Sigmoid colon (tissue), 7 donors: ENCODE measurements around the gene SMC1A. TPM values are rescaled to one million over a fixed set of nuclear protein-coding genes. Genes with fewer than 3 reads are reported as not detected.

ENCODE experiments used
- DNase-seq: peaks from one replicate; pipeline ENCODE4 v3.0.0-alpha.2; 2019
- H3K27ac ChIP-seq, 4 donors: fragments of 200-600 bp; sonication (generic); one replicate each; pipeline ENCODE4 v1.5.1; 2016 to 2019; ENCODE audit warnings: mild to moderate bottlenecking in 1 of 4
- H3K27me3 ChIP-seq, 3 donors: fragments of 200-600 bp; sonication (generic); one replicate each; pipeline ENCODE4 v1.5.1; 2019; ENCODE audit warnings: mild to moderate bottlenecking in 1 of 3
- H3K36me3 ChIP-seq, 4 donors: fragments of 200-600 bp; sonication (generic); one replicate each; pipeline ENCODE4 v1.5.1; 2016 to 2019
- H3K4me1 ChIP-seq, 4 donors: fragments of 200-600 bp; sonication (generic); one replicate each; pipeline ENCODE4 v1.5.1; 2017 to 2019
- H3K4me3 ChIP-seq, 4 donors: fragments of 200-600 bp; sonication (generic); one replicate each; pipeline ENCODE4 v1.5.1; 2017 to 2019; ENCODE audit warnings: mild to moderate bottlenecking in 2 of 4, moderate library complexity in 1 of 4
- H3K9me3 ChIP-seq, 4 donors: fragments of 200-600 bp in 3 of 4; sonication (generic) in 3 of 4; one replicate each; pipeline versions ENCODE4 v1.5.1 to v1.6.1; 2013 to 2019
- CTCF ChIP-seq, 4 experiments: fragments of 450-650 bp in 3 of 4; fragments of 200-600 bp in 1 of 4; IDR thresholded peaks; one replicate each; pipeline ENCODE4 v1.5.1; 2016 to 2019; ENCODE audit warnings: antibody characterized with exemption in 4 of 4, mild to moderate bottlenecking in 3 of 4, moderate library complexity in 2 of 4
- EP300 ChIP-seq, 4 donors: sonication (generic); formaldehyde crosslinking; IDR thresholded peaks; one replicate each; pipeline ENCODE4 v1.6.1; 2017; ENCODE audit warnings: antibody characterized with exemption in 4 of 4
- POLR2A ChIP-seq, 2 donors: fragments of 450-650 bp; IDR thresholded peaks; one replicate each; pipeline ENCODE4 v1.6.1; 2016; ENCODE audit warnings: antibody characterized with exemption in 2 of 2, mild to moderate bottlenecking in 2 of 2, moderate library complexity in 2 of 2
- POLR2AphosphoS5 ChIP-seq, 4 donors: sonication (generic); formaldehyde crosslinking; IDR thresholded peaks; one replicate each; pipeline ENCODE4 v1.6.1; 2017; ENCODE audit warnings: antibody characterized with exemption in 4 of 4
- WGBS, 2 donors: extraction: QIAGEN DNeasy Blood & Tissue Kit; methylation state at CpG; one replicate each; pipeline ENCODE4 v1.1.7; 2013; 5-methylcytosine and 5-hydroxymethylcytosine counted together
- intact Hi-C: fragments of 100-400 bp; cut with DNase I; formaldehyde crosslinking; loops from one replicate; pipeline ENCODE4 v1.15.1; 2023
- polyA plus RNA-seq, 3 donors: library from polyadenylated mRNA; stranded (reverse); fragments of 200-250 nt; gene quantifications; one replicate each; pipeline ENCODE4 v1.2.3, GENCODE V29; 2013
- total RNA-seq, 4 donors: library from RNA; depleted of rRNA; stranded (reverse); fragments of >200 nt; gene quantifications; one replicate each; pipeline ENCODE4 v1.1.0, GENCODE V29; 2016
- donor health status: healthy with polysubstance abuse.
- donor health status: Bipolar disorder and iron deficiency.
- donor health status: healthy.

The SMC1A gene
- total and polyA plus RNA-seq, 7 donors: 4.2 to 45.7 (median 27.8) TPM

GRCh38 chrX:53383376-53384076, 38.9 kb downstream of the SMC1A start:
- no peaks in the 10 kb centered on the region for H3K4me1 ChIP-seq
- no peak overlapping the region for H3K27ac ChIP-seq
- H3K36me3 ChIP-seq: peaks cover 14 to 56% (median 27%) of the 10 kb centered on the region in 4 donors
- H3K4me3 ChIP-seq: no peak overlapping the region
- no peak for DNase-seq
- H3K9me3 ChIP-seq: no peaks in the 10 kb centered on the region
- no peak for TF ChIP-seq POLR2A (IDR thresholded peaks at IDR 0.05)
- no peaks in the 10 kb centered on the region for H3K27me3 ChIP-seq
- 96 to 97% methylated on average over 4 of the region's 4 CpGs for WGBS, 2 donors
- intact Hi-C loops: no loop called here

GRCh38 chrX:53379747-53380146, 42.7 kb downstream of the SMC1A start:
- intact Hi-C loops: no loop called here
- Histone ChIP-seq H3K4me1 (no peaks in the 10 kb centered on the region), H3K27me3 (no peaks in the 10 kb centered on the region), H3K27ac (no peak overlapping the region), H3K9me3 (no peaks in the 10 kb centered on the region), H3K4me3 (no peak overlapping the region), H3K36me3 (peaks cover 14 to 48% (median 27%) of the 10 kb centered on the region in 4 donors)
- DNase-seq: no peak
- WGBS, 2 donors: 80 to 82% methylated on average over 4 of the region's 4 CpGs
- TF ChIP-seq POLR2AphosphoS5 (IDR thresholded peaks at IDR 0.05) (no peak), POLR2A (IDR thresholded peaks at IDR 0.05) (no peak), CTCF (IDR thresholded peaks at IDR 0.05) (no peak), EP300 (IDR thresholded peaks at IDR 0.05) (no peak)

GRCh38 chrX:53379008-53379710, 43.3 kb downstream of the SMC1A start:
- H3K4me3 ChIP-seq: no peak overlapping the region
- peaks cover 14 to 48% (median 27%) of the 10 kb centered on the region in 4 donors for H3K36me3 ChIP-seq
- TF ChIP-seq CTCF (IDR thresholded peaks at IDR 0.05) (no peak), POLR2AphosphoS5 (IDR thresholded peaks at IDR 0.05) (no peak), EP300 (IDR thresholded peaks at IDR 0.05) (no peak), POLR2A (IDR thresholded peaks at IDR 0.05) (no peak)
- H3K4me1 ChIP-seq: no peaks in the 10 kb centered on the region
- intact Hi-C loops: no loop called here
- 95% methylated on average over 3 of the region's 3 CpGs for WGBS, 2 donors
- no peaks in the 10 kb centered on the region for H3K27me3 ChIP-seq
- DNase-seq: no peak
- H3K27ac ChIP-seq: no peak overlapping the region
- H3K9me3 ChIP-seq: no peaks in the 10 kb centered on the region

- no peak overlapping the region for H3K4me3 ChIP-seq
- no peak for DNase-seq
- intact Hi-C loops: no loop called here
- H3K36me3 ChIP-seq: peaks cover 14 to 36% (median 26%) of the 10 kb centered on the region in 4 donors
- no peak overlapping the region for H3K27ac ChIP-seq
- H3K4me1 ChIP-seq: no peaks in the 10 kb centered on the region
- no peaks in the 10 kb centered on the region for H3K27me3 ChIP-seq
- 91 to 96% methylated on average over 2 of the region's 2 CpGs for WGBS, 2 donors
- no peaks in the 10 kb centered on the region for H3K9me3 ChIP-seq
- TF ChIP-seq EP300 (IDR thresholded peaks at IDR 0.05) (no peak), POLR2A (IDR thresholded peaks at IDR 0.05) (no peak), POLR2AphosphoS5 (IDR thresholded peaks at IDR 0.05) (no peak), CTCF (IDR thresholded peaks at IDR 0.05) (no peak)
Observed at GRCh38 chrX:53377464-53377863, 45.0 kb downstream of the SMC1A start.

GRCh38 chrX:53376888-53377287, 45.6 kb downstream of the SMC1A start:
- H3K4me1 ChIP-seq: no peaks in the 10 kb centered on the region
- no peak for TF ChIP-seq POLR2AphosphoS5 (IDR thresholded peaks at IDR 0.05)
- no peaks in the 10 kb centered on the region for H3K9me3 ChIP-seq
- H3K27ac ChIP-seq: no peak overlapping the region
- H3K36me3 ChIP-seq: peaks cover 14 to 30% (median 23%) of the 10 kb centered on the region in 4 donors
- no peaks in the 10 kb centered on the region for H3K27me3 ChIP-seq
- WGBS, 2 donors: 89 to 90% methylated on average over 6 of the region's 6 CpGs
- intact Hi-C loops: no loop called here
- DNase-seq: no peak
- no peak overlapping the region for H3K4me3 ChIP-seq
